Stimulated activated CD4-positive, alpha-beta T cell treated with anti-CD3 and anti-CD28 coated beads, TNF-alpha, amount 100 ng/mL, for 1 hour (primary cell): ENCODE results near the gene CAP2.
"Not testable (repeated sequence)": the region's sequence is repeated elsewhere in the genome, so short reads cannot be mapped to it uniquely, and the experiment has no call there.

ENCODE experiments used
- DNase-seq, 3 donors: peaks; one replicate each; pipeline ENCODE4 v3.0.0-alpha.2; 2020; ENCODE audit warnings: low read depth in 3 of 3, low spot score in 1 of 3

The CAP2 gene

DNA sequence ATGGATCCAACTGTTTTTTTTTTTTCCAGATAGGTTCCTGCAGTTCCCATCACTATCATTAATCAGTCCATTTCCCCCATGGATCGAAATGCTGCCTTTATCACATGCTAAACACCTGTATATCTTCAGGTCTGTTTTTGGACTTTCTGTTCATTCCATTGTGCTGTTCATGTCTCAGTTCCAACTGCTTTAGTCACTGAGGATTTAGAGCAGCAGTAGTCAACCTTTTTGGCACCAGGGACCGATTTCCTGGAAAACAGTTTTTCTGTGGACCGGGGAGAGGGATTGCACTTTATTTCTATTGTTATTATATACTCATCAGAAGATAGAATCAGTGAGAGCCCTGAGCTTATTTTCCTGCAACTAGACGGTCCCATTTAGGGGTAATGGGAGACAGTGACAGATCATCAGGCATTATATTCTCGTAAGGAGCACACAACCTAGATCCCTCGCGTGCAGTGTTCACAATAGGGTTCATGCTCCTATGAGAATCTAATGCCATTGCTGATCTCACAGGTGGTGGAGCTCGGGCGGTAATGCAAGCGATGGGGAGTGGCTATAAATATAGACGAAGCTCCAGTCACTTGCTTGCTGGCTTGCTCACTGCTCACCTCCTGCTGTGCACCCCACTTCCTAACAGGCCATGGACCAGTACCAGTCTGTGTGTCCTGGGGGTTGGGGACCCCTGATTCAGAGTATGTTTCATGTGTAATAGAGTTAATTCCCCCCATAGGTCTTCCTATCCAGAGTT, 46.0 kb downstream of the CAP2 start:
- DNase-seq = no peak

- DNase-seq = not testable (repeated sequence)
These were observed 47.4 kb downstream of the CAP2 start for GRCh38 chr6:17440811-17441210.

GRCh38 chr6:17442196-17442595, 48.8 kb downstream of the CAP2 start:
- no peak for DNase-seq

DNA sequence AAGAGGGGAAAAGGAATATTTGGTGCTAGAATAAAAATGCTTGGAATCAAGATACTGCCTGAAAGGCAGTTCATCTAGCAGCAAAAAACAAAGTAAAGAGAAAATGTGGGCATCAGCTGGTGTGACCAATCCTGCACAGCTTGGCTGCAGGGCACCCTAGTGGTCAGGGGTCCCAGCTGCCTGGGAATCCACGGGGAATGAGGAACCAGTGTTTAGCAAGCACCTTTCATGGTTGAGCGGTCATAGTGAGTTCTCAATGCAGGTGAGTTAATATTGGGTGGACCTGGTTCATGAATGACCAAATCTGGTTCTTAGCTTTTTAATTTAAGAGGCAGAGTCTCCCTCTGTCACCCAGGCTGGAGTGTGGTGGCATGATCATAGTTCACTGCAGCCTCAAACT, 53.3 kb downstream of the CAP2 start:
- no peak for DNase-seq

- no peak for DNase-seq
These were observed 54.8 kb downstream of the CAP2 start for GRCh38 chr6:17448165-17448564.

DNA sequence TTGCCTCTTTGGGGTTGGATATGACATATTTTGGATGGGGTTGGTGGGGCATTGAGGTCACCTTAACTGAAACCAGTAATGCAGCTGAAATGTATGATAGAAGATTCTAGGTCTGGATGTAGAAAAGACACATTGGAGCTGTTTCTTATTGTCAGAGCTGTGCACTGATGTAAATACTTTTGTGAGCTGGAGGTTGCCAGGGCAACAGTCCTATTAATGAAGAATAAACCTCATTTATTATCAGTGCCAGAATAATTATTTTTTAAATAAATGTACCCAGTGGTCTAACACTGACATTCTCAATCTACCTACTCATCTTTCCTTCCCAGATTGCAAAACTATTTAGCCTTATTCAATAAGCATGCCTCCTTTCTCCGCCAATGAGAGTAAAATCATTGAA, 57.0 kb downstream of the CAP2 start:
- no peak for DNase-seq

GRCh38 chr6:17450832-17451231, 57.4 kb downstream of the CAP2 start:
- no peak for DNase-seq

- DNase-seq = no peak
These were observed 58.7 kb downstream of the CAP2 start for GRCh38 chr6:17452096-17452495.

- no peak for DNase-seq
These were observed 61.1 kb downstream of the CAP2 start for GRCh38 chr6:17454316-17455005.

DNA sequence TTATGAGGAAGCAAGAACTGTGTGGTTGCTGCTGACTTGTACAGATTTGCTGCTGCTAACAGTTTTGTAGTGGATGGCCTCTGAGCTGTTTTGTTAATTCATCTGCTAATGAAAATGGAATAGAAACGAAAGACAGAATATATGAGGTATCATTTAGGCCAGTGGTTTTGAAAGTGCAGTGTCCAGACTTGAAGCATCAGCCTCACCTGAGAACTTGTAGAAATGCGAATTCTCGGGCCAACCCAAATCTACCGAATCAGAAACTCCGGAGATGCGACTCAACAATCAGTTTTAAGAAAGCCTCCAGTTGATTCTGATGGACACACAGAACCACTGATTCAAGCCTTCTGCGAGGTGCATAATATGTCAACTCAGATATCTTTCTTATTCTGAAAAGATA, 62.5 kb downstream of the CAP2 start:
- DNase-seq = no peak

- DNase-seq = no peak
These were observed 63.3 kb downstream of the CAP2 start for GRCh38 chr6:17456711-17457110.

DNA sequence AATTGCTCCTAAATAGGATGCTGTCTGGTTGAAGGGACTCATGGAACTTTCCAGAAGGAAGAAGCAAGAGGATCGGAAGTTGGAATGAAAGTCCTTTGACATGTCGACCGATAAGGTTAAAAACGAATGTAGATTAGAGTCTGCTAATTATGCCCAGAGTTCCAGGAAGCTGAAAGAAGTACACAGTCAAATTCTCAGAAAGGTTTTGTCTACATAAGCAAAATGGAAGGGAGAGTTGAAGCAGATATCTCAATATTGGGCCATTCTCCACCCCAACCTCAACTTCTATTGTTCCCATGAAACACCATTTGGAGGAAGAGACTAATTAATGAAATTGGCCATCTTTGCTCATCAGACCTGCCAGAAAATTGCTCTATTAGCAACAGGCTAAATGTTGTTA, 64.0 kb downstream of the CAP2 start:
- no peak for DNase-seq

DNA sequence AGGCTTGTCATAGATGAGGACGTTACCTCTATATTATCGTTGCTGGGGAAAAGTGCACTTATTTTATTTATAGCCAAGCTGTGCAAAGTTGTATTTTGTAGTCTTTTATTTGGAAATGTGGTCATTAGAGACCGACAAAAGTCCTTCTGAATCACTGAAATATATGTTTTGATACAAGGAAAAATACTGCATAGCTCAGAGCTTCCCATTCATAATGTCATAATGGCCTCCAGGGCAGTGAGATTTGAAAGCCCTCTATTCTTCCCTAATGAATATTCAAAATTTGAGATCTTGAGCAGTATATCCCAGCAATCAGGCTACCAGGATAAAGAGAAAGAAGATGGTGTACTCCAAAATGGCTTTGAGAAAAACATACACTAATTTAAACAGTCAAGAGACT, 64.6 kb downstream of the CAP2 start:
- no peak for DNase-seq

DNA sequence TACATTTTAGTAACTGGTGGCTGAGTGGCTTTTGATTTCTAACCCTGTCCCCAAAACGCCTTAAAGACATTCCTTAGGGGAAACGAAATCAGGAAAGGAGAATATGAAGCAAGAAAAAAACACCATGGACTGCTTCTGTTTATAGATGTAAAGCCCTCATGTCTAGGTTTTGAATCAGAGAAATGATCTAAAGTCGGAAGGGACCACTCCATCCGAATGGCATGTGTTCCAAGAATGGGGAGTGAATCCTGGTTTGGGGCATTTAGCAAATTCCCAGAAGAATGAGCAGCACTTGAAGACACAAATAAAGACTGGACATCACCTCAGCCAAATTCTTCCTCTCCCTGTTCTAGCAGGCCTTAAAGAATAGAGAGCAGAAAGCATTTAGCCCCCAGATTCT, 65.6 kb downstream of the CAP2 start:
- no peak for DNase-seq

- DNase-seq = no peak
These were observed 67.5 kb downstream of the CAP2 start for GRCh38 chr6:17460862-17461261.

GRCh38 chr6:17466147-17466546, 72.8 kb downstream of the CAP2 start:
- DNase-seq = no peak

GRCh38 chr6:17466707-17467106, 73.3 kb downstream of the CAP2 start:
- DNase-seq = no peak

DNA sequence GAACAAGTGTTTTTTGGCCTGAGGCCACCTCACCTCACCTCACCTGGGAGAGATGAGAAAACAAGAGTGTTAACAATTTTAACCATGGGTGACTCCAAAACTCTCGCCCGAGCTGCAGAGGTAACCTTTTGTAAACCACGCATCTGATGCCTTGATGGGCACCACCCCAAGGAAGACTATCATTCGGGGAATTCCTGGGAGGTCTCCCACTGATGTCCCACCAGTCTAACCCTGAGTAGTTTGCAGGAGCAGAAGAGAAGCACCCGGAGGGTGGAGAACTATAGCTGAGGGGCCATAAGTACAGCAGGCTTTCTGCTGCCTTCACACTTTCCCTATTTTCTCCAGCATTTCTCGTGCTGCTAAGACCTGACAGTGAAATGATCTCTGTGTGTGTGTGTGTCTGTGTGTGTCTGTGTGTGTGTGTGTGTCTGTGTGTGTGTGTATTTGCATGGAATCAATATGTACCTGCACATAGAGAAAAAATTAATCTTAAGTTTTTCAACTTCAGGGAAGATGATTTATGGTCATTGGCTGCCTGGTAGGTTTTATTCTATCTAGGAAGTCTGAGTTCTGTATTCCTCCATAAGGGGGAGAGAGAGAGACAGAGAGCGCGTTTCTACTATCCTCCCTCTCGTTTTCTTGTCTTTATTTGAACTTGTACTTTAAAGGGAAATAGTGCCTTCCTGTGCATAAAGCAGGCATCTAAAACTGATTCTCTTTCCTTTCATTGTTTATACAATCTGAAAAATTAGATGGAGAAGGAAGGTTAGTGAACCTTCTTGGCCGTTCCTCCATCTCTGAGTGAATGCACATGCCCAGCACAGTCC, 75.8 kb downstream of the CAP2 start:
- DNase-seq = no peak

- no peak for DNase-seq
These were observed 77.0 kb downstream of the CAP2 start for GRCh38 chr6:17470202-17470937.

GRCh38 chr6:17470938-17471327, 77.5 kb downstream of the CAP2 start:
- no peak for DNase-seq

GRCh38 chr6:17472653-17473183, 79.3 kb downstream of the CAP2 start:
- no peak for DNase-seq
